SW480 (cell line): Measurements from ENCODE around the gene SPECC1L.

Experiments
- DNase-seq: peaks from one replicate; pipeline ENCODE4 v3.0.0-alpha.2; 2016; ENCODE audit warnings: low spot score

SPECC1L gene

DNA sequence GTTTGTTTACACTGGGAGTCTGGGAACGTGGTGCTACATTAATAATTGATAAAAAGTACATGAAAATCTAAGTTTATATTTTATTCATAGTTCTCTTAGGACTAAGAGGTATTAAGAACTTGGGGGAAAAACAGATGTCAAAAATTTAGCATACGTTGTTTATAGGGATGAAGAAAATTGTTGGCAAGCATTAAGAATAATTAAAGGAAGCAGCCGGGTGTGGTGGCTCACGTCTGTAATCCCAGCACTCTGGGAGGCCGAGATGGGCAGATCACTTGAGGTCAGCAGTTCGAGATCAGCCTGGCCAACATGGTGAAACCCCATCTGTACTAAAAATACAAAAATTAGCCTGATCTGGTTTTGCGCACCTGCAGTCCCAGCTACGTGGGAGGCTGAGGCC lies 96.1 kb downstream of the SPECC1L start:
- no peak for DNase-seq

DNA sequence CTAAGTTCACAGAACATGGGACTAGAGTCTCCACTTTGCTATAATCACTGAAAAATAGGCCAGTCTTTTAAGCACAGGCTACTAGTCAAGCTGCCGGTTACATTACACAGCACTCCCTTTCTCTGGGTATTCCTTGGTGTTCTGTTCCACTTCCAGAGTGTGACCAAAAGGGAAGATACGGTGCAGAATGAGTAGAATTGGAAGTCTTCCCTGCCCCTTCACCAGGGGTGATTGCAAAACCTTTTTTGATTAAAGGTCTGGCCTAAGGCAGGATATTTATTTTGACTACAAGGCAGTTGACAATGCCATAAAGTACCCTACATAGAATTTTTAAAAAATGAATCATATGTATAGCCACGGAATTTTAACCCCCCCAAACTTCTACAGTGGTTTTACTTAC lies 97.2 kb downstream of the SPECC1L start:
- no peak for DNase-seq

DNA sequence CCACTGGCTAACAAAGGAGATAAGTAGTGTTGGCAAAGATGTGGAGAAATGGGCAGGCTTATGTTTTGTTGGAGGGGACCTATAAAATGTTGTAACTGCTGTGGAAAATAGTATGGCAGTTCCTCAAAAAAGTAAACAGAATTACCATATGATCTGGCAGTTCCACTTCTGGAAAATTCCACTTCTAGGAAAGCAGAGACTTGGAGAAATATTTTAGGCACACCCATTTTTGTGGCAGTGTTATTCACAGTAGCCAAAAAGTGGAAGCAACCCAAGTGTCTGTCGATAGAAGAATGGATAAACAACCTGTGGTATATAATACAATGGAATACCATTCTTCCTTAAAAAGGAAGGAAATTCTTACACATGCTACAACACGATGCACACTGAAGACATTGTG lies 99.8 kb downstream of the SPECC1L start:
- no peak for DNase-seq

DNA sequence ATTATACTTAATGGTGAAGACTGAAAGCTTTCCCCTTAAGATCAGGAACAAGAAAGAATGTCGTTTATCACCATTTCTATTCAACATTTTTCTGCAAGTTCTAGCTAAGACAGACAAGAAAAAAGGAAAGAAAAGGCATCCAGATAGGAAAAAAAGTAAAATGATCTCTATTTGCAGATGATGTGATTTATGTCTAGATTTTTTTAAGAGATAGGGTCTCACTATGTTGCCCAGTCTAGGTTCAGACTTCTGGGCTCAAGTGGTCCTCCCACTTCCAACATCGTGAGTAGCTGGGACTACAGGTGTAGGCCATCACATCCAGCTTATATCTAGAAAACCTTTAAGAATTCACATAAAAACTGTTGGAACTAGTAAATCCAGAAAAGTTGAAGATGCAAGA lies 105.4 kb downstream of the SPECC1L start:
- no peak for DNase-seq

DNA sequence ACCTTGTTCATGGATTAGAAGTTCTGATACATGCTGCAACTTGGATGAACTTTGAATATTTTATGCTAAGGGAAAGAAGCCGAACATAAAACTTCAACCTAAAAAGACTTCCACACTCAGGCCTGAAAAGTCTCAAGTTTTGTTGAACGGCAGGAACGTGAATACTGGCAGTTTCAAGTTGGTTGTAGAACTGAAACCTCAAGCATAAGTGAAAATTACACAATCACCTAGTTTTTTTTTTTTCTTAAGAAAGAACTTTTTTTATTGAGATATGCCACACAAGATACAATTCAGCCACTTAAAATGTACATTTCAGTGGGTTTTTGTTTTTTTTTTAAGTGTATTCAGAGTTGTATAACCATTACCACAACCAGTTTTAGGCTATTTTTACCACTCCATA lies 106.0 kb downstream of the SPECC1L start:
- DNase-seq: no peak

DNA sequence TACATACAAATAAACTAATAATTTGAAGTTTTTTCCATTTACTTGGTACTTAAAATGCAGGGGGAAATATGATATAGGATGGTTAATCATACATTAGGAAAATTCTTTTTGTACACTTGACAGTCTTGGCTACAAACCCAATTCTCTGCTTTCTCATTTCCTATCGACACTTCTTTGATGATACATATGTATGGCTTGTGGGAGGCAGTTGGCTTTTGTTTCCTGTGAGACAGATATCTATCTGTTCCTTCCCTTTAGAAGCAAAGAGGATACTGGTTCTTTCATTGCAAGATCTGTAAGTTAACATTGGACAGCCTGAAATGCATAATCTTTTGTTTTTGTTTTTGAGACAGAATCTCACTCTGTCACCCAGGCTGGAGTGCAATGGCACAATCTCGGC lies 108.9 kb downstream of the SPECC1L start:
- no peak for DNase-seq

DNA sequence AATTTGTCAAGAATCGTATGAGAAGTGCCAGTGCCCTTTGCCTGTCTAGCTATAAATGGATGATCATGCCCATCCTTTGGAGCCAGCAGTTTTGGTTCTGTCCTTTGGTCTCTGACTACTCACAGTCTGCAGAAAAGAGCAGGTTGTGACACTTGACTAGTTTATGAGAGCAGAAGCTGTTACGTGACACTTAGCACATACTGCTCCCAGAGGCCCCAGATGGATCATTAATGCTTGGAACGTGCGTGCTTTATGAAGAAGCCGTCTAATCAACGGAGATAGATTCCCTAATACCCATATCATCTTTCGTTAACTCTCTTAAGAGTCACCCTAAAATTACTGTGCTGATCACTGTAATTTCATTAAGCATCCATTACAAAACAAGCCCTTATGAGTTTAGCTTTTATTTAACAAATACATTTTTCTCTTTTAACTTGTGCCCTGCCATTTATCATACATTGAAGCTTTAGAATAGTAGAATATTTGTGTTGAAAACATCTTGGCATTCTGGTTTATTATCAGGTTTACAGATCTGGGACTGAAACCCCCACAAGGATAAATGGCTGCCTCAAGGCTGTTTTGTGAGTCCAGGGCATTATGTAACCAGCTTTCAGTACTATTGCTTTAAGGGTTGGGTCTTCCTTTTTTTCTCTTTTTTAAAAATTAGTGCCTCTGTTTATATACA lies 109.7 kb downstream of the SPECC1L start:
- DNase-seq: no peak

DNA sequence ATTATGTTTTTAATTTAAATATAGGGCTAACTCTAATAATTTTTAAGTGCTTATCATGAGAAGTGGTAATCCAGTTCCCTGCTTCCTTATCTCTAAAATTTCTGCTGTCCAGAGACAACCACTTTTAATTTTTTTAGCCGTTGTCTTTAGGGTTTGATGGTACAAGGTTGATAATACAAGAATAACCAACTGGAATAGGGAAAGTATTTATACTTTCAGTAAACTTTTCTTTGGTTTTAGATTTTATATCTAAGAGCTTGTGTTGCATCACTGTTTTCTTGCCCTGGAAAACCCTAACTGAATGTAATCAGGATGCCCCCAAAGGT lies 110.2 kb downstream of the SPECC1L start:
- DNase-seq: no peak

DNA sequence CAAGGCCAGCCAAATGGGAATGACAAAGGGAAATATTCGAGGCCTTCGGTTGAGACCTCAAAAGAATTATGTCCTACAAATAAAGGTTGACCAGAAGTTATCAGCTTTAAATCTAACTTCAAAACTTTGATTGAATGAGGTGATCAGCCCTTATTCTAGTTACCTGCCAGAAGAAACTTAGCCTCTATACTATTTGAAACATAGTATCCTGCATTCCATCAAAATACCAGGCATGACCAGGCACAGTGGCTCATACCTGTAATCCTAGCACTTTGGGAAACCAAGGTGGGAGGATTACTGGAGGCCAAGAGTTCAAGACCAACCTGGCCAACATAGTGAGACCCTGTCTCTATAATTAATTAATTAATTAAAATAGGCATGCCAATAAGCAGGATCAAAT lies 112.4 kb downstream of the SPECC1L start:
- no peak for DNase-seq

DNA sequence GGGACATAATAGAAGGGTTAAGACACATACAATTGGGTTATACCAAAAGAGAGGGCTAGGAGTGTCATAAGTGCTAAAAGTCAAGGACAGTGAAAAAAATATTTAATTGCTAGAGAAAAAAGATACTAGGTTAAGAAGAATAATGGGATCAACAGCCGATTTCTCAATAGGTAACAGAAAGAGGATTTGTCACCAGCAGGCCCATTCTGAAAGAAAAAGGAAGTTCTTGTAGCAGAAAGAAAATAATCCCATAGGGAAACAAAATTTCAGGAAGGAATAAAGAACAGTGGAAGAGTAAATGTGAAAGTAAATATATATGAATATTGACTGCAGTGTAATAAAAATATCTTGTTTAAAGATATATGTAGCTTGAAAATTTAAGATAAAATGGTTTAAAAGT lies 113.5 kb downstream of the SPECC1L start:
- no peak for DNase-seq

DNA sequence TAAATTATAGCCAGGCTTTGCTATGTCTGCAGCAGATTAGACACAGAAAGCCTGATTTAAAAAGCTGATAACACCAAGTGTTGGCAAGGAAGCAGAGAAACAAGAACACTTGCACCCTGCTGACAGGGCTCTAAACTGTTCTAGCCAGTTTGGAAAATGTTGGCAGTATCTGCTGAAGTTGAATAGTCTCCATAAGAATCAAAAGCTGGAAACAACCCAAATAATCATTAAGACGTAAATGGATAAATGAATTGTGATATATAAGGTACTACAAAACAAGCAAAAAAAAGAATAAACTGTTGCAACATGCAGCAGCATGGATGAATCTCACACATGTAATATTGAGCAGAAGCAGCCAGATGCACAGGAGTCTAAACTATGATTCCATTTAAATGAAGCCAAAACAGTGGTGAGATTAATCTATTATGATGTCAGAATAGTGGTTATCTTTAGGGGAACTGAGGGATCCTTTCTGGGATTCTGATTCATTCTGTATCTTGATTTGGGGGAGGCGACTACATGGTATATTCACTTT lies 116.4 kb downstream of the SPECC1L start:
- no peak for DNase-seq

DNA sequence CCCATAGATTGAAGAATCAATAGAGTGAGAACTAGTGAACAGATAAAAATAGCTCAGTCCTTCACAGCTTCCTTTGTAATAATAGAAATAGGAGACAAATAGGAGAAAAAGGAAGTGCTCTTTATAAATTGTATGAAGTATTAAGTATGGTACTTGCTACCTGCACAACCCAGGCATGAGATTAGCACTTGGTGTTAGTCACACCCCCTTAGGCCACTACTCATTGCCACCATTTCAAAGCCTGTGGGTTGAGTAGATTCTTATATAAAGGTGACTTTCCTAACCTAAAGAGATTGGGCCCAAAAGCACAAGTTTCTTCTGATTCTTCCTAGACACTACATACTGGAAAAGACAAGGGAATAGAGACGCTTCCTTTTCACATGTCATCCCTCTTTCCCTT lies 119.0 kb downstream of the SPECC1L start:
- no peak for DNase-seq

DNA sequence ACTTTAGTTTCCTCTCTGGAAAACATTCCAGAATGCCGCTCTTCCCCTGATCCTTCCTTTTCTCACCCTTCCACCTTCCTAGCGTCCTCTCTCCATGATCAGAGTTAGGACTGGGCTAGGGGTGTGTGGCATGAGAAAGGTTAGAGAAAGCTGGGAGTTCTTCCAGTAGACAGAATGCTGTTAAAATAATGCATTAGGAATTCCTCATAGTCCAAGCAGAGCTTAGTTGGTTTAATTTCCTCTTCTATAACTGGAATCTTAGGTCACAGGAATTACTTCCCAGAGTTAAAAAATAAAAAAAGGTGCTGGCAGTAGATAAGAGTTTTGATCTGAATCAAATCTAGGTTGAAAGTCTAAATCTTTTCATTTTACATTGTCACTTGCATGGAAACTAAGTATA lies 119.5 kb downstream of the SPECC1L start:
- DNase-seq: no peak

DNA sequence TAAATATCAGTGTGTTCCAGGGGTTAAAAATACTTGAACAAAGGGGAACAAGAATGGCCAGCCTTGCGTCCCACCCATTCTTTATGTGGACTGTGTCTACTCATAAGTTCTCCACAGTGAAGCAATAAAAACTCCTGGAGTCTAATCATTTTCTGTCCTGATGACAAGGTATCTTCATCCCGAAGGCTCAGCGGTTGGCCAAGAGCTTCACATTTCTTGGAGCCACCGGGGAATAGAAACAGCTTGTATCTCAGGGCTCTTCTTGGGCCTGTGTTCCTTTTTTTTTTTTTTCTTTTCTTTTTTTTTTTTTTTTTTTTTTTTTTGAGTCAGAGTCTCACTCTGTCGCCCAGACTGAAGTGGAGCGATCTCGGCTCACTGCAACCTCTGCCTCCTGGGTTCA lies 119.9 kb downstream of the SPECC1L start:
- DNase-seq: no peak

DNA sequence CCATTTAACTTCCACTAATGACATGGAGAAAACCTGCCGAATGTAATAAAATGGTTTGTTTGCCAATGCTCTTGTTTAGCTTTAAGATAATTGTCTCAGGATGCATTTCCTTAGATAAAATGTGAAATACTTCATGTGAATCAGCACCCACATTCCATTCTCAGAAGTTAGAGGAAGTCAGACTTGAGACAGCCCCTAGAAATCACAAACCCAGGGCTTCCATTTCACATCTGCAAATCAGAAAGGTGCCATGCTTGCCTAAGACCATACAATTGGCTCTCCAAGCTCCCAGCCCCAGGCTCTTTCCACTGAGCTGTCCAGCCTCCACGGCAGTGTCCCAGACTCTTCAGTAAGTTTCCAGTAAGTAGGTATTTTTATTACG lies 121.2 kb downstream of the SPECC1L start:
- DNase-seq: no peak

DNA sequence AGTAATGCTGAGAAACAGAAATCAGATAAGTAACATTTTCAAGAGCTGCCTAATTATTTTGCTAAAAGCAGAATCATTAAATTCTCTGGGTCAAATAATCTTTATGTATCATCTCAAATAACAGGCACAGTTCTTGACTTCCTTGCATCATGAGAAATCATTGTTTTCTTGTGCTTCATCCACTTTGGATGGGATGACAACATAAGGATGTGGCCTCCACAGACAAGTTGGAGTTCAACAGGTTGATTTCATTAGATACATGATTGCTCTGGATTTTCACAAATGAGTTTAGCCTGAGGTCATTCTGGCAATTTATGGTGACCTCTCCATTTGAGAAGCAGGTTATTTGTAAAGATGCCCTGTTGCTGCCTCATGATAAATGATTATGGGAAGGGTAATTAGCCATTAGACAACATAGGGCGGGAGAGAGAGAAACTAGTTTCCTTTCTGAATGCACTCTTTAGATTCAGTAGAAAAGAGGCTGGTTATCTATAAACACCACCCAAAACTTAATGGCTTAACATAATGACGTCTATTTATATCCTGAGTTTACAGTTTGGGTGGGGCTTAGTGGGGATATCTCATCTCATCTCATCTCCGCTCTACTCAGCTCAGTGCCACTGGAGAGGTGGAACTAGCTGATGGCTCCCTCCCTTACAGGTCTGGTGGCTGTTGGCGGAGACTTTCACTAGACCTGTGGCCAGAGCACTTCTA lies 121.7 kb downstream of the SPECC1L start:
- no peak for DNase-seq

DNA sequence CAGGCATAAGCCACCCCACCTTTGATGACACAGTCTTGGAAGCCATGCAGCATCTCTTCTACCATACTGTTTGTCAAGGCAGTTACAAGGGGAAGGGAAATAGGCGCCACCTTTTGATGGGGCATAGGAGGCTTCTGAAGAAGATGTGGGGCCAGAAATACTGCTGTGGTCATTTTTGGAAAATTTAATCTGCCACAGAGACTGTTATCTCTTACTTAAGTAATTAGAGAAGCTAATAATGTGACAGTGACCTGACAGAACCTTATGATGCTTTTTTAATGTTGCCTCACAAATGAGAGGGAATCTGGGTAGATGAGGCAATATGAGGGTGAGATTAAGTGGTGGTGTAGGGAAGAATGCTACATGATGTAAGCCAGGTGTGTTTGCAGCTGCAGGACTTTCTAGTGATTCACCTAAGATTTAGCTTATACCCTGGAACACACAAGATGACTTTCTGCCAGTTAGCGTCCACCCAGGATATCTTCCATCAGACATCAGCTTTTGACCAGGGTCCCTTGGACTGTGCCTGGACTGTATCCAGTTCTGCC lies 122.5 kb downstream of the SPECC1L start:
- DNase-seq: no peak

DNA sequence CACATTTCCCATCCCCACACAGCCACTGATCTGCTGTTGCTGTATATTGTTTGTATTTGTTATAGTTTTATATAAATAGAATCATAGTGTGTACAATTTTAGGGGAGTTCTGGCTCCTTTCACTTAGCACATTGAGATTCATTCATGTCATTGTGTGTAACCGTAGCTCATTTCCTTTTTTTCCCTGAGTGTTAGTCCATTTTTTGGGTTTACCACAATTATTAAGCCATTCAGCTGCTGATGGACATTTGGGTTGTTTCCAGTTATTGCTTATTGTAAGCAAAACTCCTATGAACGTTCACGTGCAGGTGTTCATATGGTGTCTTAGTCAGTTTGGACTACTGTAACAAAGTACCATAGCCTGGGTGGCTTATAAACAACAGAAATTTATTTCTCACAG lies 123.2 kb downstream of the SPECC1L start:
- DNase-seq: no peak

DNA sequence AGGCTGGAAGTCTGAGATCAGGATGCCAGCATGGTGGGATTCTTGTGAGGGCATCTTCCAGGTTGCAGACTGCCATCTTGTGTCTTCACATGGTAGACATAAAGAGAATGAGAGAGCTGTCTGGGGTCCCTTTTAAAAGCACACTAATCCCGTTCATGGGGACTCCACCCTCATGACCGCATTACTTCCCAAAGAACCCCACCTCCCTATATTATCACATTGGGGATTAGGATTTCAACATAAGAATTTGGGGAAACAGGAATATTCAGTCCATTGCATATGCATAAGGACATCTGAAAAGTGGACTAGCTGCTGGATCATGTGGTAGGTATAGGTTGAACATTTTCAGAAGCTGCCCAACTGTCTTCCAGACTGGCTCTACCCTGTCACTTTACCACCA lies 123.6 kb downstream of the SPECC1L start:
- no peak for DNase-seq

DNA sequence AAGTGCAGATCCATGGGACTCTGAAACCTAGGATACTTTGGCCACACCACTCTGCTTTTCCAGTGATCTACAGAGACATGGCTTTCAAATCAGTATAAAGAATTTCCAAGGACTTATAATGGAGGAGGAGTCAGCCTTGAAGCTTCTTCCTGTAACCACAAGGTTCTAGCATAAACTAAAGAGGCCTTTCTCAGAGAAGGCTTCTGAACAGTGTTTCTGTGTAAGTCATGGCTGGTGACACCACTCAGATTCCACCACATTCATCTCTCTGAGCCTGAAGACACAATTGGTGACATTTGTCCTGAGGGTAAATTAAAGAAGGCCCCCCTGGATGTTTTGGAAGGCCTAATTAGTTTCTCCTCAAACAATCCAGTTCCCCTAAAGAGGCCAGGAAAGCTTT lies 127.8 kb downstream of the SPECC1L start:
- DNase-seq: no peak

DNA sequence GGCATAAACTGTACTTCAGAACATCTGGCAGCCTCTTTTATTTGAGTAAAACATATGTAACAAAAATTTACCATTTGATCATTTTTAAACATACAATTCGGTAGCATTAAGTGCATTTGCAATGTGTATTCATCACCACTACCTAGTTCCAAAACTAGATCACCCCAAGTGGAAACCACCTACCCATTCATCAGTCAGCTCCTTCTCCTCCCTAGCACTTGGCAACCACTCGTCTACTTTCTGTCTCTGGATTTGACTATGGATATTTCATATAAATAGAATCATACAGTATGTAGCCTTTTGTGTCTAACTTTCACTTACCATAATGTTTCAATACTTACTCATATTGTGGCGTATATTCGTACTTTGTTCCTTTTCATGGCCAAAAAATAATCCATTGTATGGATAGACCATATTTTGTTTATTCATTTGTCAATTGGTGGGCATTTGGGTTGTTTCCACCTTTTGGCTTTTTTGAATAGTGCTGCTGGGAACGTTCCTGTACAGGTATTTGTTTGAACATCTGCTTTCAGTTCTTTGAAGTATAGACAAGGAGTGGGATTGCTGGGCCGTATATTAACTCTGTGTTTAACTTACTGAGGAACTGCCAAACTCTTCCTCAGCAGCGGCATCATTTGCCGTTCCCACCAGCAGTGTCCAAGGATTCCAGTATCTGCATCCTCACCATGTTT lies 129.5 kb downstream of the SPECC1L start:
- no peak for DNase-seq

DNA sequence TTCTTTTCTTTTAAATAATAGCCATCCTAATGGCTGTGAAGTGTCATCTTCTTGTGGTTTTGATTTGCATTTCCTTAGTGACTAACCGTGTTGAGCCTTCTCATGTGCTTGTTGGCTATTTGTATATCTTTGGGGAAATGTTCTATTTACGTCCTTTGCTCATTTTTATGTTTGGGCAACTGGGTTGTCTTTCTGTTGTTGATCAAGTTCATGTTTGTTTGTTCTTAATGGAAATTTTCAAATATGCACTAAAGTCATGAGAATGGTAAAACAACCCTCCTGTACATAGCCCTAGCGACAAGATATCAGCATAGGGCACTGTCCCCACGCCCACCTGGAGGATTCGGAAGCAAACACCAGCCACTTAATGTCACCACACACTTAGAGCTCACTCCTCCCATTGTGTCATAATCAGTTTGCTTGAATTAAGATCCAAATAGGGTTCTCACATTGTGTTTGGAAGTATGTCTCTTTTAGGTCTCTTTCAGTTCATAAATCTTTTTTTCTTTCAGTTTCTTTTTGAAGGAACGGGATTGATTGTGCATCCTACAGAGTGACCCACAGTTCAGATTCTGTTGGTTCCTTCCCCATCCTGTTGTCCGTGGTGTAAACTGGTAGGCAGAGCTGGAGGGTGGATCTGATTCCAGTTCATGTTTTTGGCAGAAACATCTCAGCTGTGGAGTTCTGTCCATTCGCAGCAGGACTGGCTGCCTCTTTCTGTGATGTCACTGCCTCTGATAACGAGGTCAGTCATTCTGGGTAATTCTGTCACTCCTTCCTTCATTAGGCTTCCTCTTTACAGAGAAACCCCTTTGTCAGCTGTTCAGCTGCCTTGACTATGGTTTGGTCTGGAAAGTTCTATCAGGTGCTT lies 130.3 kb downstream of the SPECC1L start:
- DNase-seq: no peak
